22Rv1 (cell line): Measurements from ENCODE around the gene PXDN.
A peak's percentile ranks its signal among the peaks of the same experiment; 100 is the strongest.

Experiments
- H3K27ac ChIP-seq: fragments of 450-650 bp; 2 replicates; pipeline ENCODE4 v1.5.1; 2017
- CTCF ChIP-seq: fragments of 450-650 bp; IDR thresholded peaks from 2 replicates; pipeline ENCODE4 v1.5.1; 2017; ENCODE audit warnings: mild to moderate bottlenecking
- ZFX ChIP-seq: fragments of 450-650 bp; IDR thresholded peaks from 2 replicates; pipeline ENCODE4 v1.6.1; 2017; ENCODE audit warnings: antibody characterized with exemption, borderline replicate concordance

The PXDN gene

GRCh38 chr2:1750933-1751766 lies 6.8 kb upstream of the PXDN start:
- TF ChIP-seq CTCF (peak; percentile 75), ZFX (no peak)
- H3K27ac ChIP-seq, result no peak overlapping the region

DNA sequence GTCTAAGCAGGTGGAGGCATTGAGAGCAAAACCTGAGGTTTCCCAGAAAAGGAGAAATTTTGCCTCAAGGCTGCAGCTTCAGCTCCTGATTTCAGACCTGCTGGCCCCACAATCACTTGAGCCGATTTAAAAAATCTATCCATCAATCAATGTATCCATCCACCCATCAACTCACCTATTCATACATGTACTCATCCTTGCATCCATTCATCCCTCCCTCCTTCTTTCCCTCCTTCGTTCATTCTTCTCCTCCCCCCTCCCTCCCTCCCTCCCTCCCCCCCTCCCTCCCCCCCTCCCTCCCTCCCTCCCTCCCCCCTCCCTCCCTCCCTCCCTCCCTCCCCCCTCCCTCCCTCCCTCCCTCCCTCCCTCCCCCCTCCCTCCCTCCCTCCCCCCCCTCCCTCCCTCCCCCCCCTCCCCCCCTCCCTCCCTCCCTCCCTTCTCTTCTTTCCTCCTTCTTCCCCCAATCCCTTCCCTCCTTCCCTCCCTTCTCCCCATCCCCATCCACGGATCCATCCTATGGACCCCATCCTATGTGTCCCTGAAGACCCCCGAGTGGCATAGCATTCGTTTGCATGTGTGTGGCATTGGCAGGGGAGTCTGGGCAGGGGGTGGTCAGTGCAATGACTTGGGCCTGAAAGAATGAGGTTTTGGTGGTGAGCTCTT lies 6.1 kb upstream of the PXDN start:
- no peak overlapping the region for H3K27ac ChIP-seq
- TF ChIP-seq CTCF (no peak), ZFX (no peak)

DNA sequence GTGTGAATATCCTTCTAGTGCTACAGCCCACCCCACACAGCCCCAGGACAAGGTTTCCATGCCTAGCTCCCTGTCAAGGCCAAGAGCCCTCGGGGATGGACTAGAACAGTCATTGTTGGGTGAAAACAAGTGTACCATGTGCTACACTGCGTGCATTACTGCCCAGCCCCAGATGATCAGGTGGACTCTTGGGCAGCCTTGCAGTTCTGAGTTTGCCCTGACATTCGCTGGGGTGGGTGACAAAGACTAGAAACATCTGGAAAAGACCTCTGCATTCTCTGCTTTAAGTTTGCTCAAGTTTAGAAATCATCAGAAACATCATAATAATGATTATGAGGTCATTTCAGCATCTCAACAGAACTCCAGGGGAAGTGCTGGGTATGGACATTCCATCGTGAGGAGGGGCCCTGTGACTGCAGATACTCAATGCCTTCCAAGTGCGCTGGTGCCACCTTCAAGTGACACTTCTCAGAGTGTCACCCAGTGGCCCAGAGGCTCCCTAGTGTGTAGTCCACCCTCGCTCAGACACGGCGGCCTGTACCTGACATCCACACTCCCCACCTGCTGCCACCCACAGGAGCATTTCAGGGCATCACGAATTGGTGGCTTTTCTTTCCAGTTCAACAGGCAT lies 5.3 kb upstream of the PXDN start:
- H3K27ac ChIP-seq, result no peak overlapping the region
- TF ChIP-seq ZFX, result no peak

DNA sequence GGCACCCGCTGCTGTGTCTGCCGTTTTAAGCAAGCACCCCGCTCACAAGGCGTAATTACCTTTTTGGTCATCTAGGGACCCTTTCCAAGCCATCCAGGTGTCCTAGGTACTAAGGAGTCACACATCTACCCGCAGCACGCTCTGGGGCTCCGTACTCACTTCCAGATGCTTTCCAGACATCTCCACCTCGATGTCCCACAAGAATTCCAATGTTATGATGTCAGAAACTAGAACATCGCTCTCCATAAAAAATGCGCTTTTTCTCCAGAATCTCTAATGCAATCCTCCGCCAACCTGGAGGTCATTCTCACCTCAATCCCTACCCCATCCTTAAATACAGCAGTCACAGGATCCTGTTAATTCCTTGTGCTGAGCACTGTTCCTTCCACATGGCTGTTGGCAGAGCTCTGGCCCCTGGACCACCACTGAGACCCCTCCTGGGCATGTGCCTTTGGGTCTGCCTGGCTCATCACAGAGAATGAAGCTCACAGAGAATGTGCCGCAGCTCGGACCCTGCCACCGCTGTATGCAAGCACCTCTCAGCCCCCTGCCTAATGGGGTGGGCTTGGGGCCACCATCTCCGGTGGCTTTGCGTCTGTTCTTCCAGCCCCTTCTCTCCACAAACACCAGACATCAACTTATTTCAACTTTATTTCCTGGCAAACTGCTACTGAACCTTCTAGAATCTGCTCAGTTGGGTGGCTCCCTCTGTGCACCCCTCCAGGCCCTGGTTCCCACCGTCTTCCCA lies 4.6 kb upstream of the PXDN start:
- TF ChIP-seq ZFX (no peak), CTCF (no peak)
- H3K27ac ChIP-seq, result no peak overlapping the region

GRCh38 chr2:1748176-1748740 lies 3.9 kb upstream of the PXDN start:
- H3K27ac ChIP-seq, result no peak overlapping the region
- no peak for TF ChIP-seq ZFX
- no peak for TF ChIP-seq CTCF

DNA sequence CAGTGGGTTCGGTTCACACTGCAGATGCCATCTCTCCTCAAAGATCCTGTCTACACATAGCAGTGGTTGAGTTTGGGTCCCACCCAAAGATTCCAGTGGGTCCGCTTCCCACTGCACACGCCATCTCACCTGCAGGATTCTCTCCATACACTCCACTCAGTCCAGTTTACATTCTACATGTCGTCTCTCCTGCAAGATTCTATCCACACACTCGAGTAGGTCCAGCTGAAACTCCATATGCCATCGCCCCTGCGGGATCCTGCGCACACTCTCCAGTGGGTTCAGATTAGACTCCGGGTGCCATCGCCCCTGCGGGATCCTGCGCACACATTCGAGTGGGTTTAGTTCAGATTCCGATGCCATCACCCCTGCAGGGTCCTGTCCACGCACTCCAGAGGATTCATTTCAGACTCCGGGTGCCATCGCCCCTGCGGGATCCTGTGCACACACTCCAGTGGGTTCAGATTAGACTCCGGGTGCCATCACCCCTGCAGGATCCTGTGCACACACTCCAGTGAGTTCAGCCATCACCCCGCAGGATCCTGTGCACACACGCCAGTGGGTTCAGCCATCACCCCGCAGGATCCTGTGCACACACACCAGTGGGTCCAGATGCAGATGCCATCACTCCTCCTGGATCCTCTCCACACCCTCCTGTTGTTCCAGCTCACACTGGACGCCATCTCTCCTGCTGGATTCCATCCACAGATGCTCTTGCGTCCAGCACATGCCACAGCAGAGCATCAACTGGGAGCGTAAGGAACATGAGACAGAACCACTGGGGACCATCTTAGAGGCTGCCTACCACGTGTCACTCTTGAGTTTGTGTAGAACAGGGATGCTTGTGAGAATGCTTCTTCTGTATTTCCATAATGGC lies 3.0 kb upstream of the PXDN start:
- no peak overlapping the region for H3K27ac ChIP-seq

More for the DNA sequence above, 3.0 kb upstream of the PXDN start:
- TF ChIP-seq ZFX, result no peak
- TF ChIP-seq CTCF, result no peak
